Brain microvascular endothelial cell (primary cell): ENCODE measurements around the gene ATF7.

Source experiments
- DNase-seq: peaks from one replicate; pipeline ENCODE4 v3.0.0-alpha.2; 2020
- H3K27ac ChIP-seq: fragments of 250-450 bp; sonication (Bioruptor Pico); 2 replicates; pipeline ENCODE4 v1.5.1; 2020; ENCODE audit warnings: mild to moderate bottlenecking, moderate library complexity
- H3K27me3 ChIP-seq: fragments of 250-450 bp; sonication (Bioruptor Pico); replicated peaks from 2 replicates; pipeline ENCODE4 v1.5.1; 2020; ENCODE audit warnings: mild to moderate bottlenecking
- H3K36me3 ChIP-seq: fragments of 250-450 bp; sonication (Bioruptor Pico); replicated peaks from 2 replicates; pipeline ENCODE4 v1.5.1; 2020; ENCODE audit warnings: mild to moderate bottlenecking
- H3K4me3 ChIP-seq: 2 replicates; pipeline ENCODE4 v1.5.1; 2011; ENCODE audit warnings: low read depth, mild to moderate bottlenecking, control low read depth, low read length, moderate library complexity
- CTCF ChIP-seq: IDR thresholded peaks from 2 replicates; pipeline ENCODE4 v1.5.1; 2011; ENCODE audit warnings: low read depth, mild to moderate bottlenecking, moderate library complexity, low read length, control low read depth, inconsistent platforms; ENCODE audit errors: missing control alignments
- in situ Hi-C: cut with HindIII; loops from 2 replicates; pipeline ENCODE4 v1.10.0; 2017; ENCODE audit warnings: low sequenced_read_pairs, low pct_ligation_motif_present

Gene ATF7

GRCh38 chr12:53593707-53594106 lies 32.5 kb downstream of the ATF7 start:
- H3K4me3 ChIP-seq, result no peak overlapping the region
- no peak overlapping the region for H3K27ac ChIP-seq
- no peak for DNase-seq
- TF ChIP-seq CTCF, result no peak
- no peaks in the 10 kb centered on the region for H3K36me3 ChIP-seq
- in situ Hi-C loops, result no loop called here
- H3K27me3 ChIP-seq, result no peaks in the 10 kb centered on the region

- Histone ChIP-seq H3K27me3 (no peaks in the 10 kb centered on the region), H3K36me3 (no peaks in the 10 kb centered on the region), H3K27ac (no peak overlapping the region), H3K4me3 (no peak overlapping the region)
- DNase-seq, result no peak
- in situ Hi-C loops, result no loop called here
- TF ChIP-seq CTCF, result no peak
These were observed 33.2 kb downstream of the ATF7 start for GRCh38 chr12:53593031-53593430.

GRCh38 chr12:53592426-53592825 lies 33.8 kb downstream of the ATF7 start:
- TF ChIP-seq CTCF, result no peak
- Histone ChIP-seq H3K27ac (no peak overlapping the region), H3K36me3 (no peaks in the 10 kb centered on the region), H3K4me3 (no peak overlapping the region), H3K27me3 (no peaks in the 10 kb centered on the region)
- in situ Hi-C loops, result no loop called here
- no peak for DNase-seq

GRCh38 chr12:53591301-53592206 lies 34.6 kb downstream of the ATF7 start:
- TF ChIP-seq CTCF, result no peak
- in situ Hi-C loops, result no loop called here
- no peaks in the 10 kb centered on the region for H3K27me3 ChIP-seq
- peak; percentile 24 for DNase-seq
- no peak overlapping the region for H3K4me3 ChIP-seq
- no peaks in the 10 kb centered on the region for H3K36me3 ChIP-seq
- no peak overlapping the region for H3K27ac ChIP-seq

GRCh38 chr12:53590652-53591051 lies 35.5 kb downstream of the ATF7 start:
- TF ChIP-seq CTCF, result no peak
- in situ Hi-C loops, result no loop called here
- H3K4me3 ChIP-seq, result no peak overlapping the region

More at GRCh38 chr12:53590652-53591051, 35.5 kb downstream of the ATF7 start:
- Histone ChIP-seq H3K27ac (no peak overlapping the region), H3K36me3 (no peaks in the 10 kb centered on the region), H3K27me3 (no peaks in the 10 kb centered on the region)
- DNase-seq, result no peak
